Uterus (tissue), 2 donors: ENCODE measurements around the gene TCEA2.

ENCODE experiments used
- POLR2A ChIP-seq, 2 donors: fragments of 450-650 bp; IDR thresholded peaks; one replicate each; pipeline ENCODE4 v1.6.1; 2016; ENCODE audit warnings: antibody characterized with exemption in 2 of 2, mild to moderate bottlenecking in 1 of 2, moderate library complexity in 1 of 2
- TF ChIP-seq, protein P1 (sequence below), 4 experiments: fragments of 200-600 bp in 2 of 4; fragments of 450-650 bp in 2 of 4; sonication (generic) in 2 of 4; IDR thresholded peaks; one replicate each; pipeline ENCODE4 v1.5.1; 2016 to 2019; ENCODE audit warnings: antibody characterized with exemption in 4 of 4, mild to moderate bottlenecking in 2 of 4, moderate library complexity in 1 of 4

DNA sequence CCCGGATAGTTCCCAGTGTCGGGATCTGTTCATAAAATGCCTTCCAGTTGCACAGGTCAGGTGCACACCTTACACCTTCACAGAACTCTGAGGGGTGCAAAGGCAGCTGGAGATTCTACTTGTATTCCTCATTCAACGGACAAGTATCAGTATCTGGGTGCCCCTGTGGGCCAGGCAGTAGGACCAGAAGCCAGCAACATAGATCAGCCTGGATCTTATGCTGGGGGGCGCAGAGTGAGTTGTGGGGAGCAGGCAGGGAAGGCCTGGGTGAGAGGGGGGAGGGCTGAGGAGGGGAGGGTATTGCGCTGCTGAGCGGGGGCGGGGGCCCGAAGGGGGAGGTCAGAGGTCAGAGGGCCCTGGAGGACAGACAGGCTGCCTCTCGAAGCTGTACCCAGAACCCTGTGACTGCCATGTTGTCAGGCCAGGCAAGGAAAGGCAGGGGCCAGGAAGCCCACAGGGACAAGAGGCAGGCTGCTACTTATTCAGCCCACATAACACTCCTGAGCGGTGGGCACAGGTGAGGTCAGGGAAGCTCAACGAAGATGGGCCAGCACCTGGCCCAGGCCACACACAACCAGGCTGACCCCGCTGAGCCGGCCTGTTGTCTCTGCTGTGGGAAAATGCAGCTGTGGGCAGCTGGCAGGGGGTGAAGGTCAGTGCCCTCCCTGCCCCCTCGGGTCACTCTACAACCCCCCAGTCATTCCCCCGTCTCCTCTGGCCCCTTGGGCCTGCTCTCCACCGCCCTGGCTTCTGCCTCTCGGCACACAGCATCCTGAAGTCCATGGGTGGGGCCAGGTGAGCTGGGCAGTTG lies 18.0 kb downstream of the TCEA2 start:
- TF ChIP-seq, protein P1, sequence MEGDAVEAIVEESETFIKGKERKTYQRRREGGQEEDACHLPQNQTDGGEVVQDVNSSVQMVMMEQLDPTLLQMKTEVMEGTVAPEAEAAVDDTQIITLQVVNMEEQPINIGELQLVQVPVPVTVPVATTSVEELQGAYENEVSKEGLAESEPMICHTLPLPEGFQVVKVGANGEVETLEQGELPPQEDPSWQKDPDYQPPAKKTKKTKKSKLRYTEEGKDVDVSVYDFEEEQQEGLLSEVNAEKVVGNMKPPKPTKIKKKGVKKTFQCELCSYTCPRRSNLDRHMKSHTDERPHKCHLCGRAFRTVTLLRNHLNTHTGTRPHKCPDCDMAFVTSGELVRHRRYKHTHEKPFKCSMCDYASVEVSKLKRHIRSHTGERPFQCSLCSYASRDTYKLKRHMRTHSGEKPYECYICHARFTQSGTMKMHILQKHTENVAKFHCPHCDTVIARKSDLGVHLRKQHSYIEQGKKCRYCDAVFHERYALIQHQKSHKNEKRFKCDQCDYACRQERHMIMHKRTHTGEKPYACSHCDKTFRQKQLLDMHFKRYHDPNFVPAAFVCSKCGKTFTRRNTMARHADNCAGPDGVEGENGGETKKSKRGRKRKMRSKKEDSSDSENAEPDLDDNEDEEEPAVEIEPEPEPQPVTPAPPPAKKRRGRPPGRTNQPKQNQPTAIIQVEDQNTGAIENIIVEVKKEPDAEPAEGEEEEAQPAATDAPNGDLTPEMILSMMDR (IDR thresholded peaks at IDR 0.05) = no peak
- TF ChIP-seq POLR2A (IDR thresholded peaks at IDR 0.05) = no peak
